HFFc6 (cell line): ENCODE data around the gene OR10H4. TPM values are rescaled to one million over a fixed set of nuclear protein-coding genes. Genes with fewer than 3 reads are reported as not detected.
"Not testable (repeated sequence)": the region's sequence is repeated elsewhere in the genome, so short reads cannot be mapped to it uniquely, and the experiment has no call there.

Experiments used
- DNase-seq: peaks from one replicate; pipeline ENCODE4 v3.0.0-alpha.2; 2018
- H3K27ac Mint-ChIP-seq: 2 replicates; pipeline ENCODE4 v1.8.0; 2020; ENCODE audit warnings: mild to moderate bottlenecking, mixed read lengths
- H3K27me3 Mint-ChIP-seq: 2 replicates; pipeline ENCODE4 v1.8.0; 2021; ENCODE audit warnings: mild to moderate bottlenecking, moderate library complexity, mixed read lengths; ENCODE audit not compliant: insufficient read depth
- H3K36me3 Mint-ChIP-seq: 2 replicates; pipeline ENCODE4 v1.8.0; 2021; ENCODE audit warnings: low read depth, mixed read lengths
- H3K4me1 Mint-ChIP-seq: 2 replicates; pipeline ENCODE4 v1.8.0; 2020; ENCODE audit warnings: low read depth, mixed read lengths
- H3K4me3 Mint-ChIP-seq: 2 replicates; pipeline ENCODE4 v1.8.0; 2020; ENCODE audit warnings: mild to moderate bottlenecking, moderate library complexity, mixed read lengths
- H3K9me3 Mint-ChIP-seq: 2 replicates; pipeline ENCODE4 v1.8.0; 2020; ENCODE audit warnings: mild to moderate bottlenecking, mixed read lengths
- long read RNA-seq: library from polyadenylated mRNA; unstranded; transcript quantifications from one replicate; pipeline ENCODE4 v2.0.0, GENCODE V29; 2019
- total RNA-seq, 6 experiments: library from RNA; stranded (reverse); fragmentation: NEBNext Ultra II Directional; extraction: Animal tissue kit (Norgen Biotek cat#: 25700); gene quantifications; 2 replicates in 1 of 6; 3 replicates in 5 of 6; pipeline ENCODE4 v1.2.3, GENCODE V29; 2021
- TF ChIP-seq, protein P1 (sequence below): fragments of 200-600 bp; sonication (generic); IDR thresholded peaks from 2 replicates; pipeline ENCODE4 v1.5.0; 2021; ENCODE audit warnings: antibody characterized with exemption, mild to moderate bottlenecking

The OR10H4 gene, protein sequence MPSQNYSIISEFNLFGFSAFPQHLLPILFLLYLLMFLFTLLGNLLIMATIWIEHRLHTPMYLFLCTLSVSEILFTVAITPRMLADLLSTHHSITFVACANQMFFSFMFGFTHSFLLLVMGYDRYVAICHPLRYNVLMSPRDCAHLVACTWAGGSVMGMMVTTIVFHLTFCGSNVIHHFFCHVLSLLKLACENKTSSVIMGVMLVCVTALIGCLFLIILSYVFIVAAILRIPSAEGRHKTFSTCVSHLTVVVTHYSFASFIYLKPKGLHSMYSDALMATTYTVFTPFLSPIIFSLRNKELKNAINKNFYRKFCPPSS
- total RNA-seq: not detected
- long read RNA-seq: 0 reads

GRCh38 chr19:15948223-15949058 is at the start of gene OR10H4:
TSS of gene OR10H4 (plus strand) at chr19:15949008. CDS start at chr19:15949008, 0 bp downstream.
- TF ChIP-seq, protein P1, sequence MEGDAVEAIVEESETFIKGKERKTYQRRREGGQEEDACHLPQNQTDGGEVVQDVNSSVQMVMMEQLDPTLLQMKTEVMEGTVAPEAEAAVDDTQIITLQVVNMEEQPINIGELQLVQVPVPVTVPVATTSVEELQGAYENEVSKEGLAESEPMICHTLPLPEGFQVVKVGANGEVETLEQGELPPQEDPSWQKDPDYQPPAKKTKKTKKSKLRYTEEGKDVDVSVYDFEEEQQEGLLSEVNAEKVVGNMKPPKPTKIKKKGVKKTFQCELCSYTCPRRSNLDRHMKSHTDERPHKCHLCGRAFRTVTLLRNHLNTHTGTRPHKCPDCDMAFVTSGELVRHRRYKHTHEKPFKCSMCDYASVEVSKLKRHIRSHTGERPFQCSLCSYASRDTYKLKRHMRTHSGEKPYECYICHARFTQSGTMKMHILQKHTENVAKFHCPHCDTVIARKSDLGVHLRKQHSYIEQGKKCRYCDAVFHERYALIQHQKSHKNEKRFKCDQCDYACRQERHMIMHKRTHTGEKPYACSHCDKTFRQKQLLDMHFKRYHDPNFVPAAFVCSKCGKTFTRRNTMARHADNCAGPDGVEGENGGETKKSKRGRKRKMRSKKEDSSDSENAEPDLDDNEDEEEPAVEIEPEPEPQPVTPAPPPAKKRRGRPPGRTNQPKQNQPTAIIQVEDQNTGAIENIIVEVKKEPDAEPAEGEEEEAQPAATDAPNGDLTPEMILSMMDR: no peak
- Mint-ChIP-seq H3K4me3 (no peak within 1 kb of the TSS), H3K36me3 (peaks cover 7% of the 10 kb centered on the region), H3K27me3 (peaks cover 1% of the 10 kb centered on the region), H3K9me3 (peaks cover 30% of the 10 kb centered on the region), H3K27ac (no peak within 1 kb of the TSS), H3K4me1 (no peaks in the 10 kb centered on the region)
- DNase-seq: no peak

DNA sequence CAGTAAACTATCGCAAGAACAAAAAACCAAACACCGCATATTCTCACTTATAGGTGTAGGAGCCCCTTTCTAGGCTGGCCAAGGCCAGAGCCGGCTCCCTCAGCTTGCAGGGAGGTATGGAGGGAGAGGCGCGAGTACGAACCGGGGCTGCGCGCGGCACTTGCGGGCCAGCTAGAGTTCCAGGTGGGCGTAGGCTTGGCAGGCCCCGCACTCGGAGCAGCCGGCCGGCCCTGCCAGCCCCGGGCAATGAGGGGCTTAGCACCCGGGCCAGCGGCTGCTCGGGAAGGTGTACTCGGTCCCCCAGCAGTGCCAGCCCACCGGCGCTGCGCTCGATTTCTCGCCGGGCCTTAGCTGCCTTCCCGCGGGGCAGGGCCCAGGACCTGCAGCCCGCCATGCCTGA is 49.2 kb upstream of the OR10H4 start:
- not testable (repeated sequence) for H3K27me3 Mint-ChIP-seq, H3K4me3 Mint-ChIP-seq
- peaks cover 22% of the 10 kb centered on the region for H3K9me3 Mint-ChIP-seq

GRCh38 chr19:15900032-15900431 is 48.8 kb upstream of the OR10H4 start:
- not testable (repeated sequence) for H3K4me3 Mint-ChIP-seq, DNase-seq, H3K4me1 Mint-ChIP-seq, H3K27me3 Mint-ChIP-seq, H3K36me3 Mint-ChIP-seq, H3K27ac Mint-ChIP-seq
- peaks cover 25% of the 10 kb centered on the region for H3K9me3 Mint-ChIP-seq

More for the DNA sequence above, 49.2 kb upstream of the OR10H4 start:
- H3K36me3 Mint-ChIP-seq, H3K4me1 Mint-ChIP-seq, H3K27ac Mint-ChIP-seq, DNase-seq: not testable (repeated sequence)

DNA sequence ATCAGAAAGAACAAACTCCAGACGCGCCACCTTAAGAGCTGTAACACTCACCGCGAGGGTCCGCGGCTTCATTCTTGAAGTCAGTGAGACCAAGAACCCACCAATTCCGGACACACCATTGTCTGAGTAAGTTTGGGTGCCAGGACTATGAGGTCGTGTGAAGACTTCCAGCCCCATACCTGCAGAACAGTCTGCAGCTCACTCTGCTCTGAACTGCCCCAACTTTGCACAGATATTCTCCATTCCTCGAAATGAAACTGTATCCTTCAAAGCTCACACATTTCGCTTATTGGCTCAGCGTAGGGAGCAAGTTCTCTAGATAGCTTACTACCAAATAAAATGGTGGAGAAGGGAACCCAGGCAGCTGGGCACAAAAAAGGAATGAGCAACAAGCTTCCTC is 48.3 kb upstream of the OR10H4 start:
- DNase-seq: no peak
- TF ChIP-seq, protein P1: no peak
- Mint-ChIP-seq H3K4me3 (no peak overlapping the region), H3K27ac (no peak overlapping the region), H3K27me3 (peaks cover 1% of the 10 kb centered on the region), H3K4me1 (no peaks in the 10 kb centered on the region), H3K36me3 (no peaks in the 10 kb centered on the region), H3K9me3 (peaks cover 24% of the 10 kb centered on the region)

GRCh38 chr19:15902254-15902653 is 46.6 kb upstream of the OR10H4 start:
- H3K4me1 Mint-ChIP-seq: no peaks in the 10 kb centered on the region
- no peak for DNase-seq
- H3K27me3 Mint-ChIP-seq: no peaks in the 10 kb centered on the region; the same call in 1 of the 2 replicates
- no peaks in the 10 kb centered on the region for H3K36me3 Mint-ChIP-seq
- H3K4me3 Mint-ChIP-seq: no peak overlapping the region
- H3K9me3 Mint-ChIP-seq: peaks cover 14% of the 10 kb centered on the region; the same call in 1 of the 2 replicates
- no peak overlapping the region for H3K27ac Mint-ChIP-seq
- TF ChIP-seq, protein P1: no peak

DNA sequence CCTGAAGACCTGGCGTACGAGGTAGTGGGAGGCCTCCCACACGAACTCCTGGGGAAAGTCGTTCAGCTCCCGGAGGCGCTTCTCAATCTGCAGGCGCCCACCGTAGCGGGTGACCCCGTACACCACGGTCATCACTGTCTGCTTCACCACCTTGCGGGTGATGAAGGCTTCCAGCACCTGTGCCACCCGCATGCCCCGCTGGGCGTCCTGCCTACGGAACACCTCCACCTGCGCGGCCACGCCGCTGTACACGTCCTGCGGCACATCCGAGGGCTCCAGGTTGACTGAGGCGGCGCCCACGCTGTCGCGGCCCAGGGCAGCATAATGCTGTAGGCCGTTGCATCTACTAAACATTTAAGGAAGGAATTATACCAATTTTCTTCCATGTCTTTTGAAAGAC is 45.9 kb upstream of the OR10H4 start:
- H3K9me3 Mint-ChIP-seq: peaks cover 16% of the 10 kb centered on the region; the same call in 1 of the 2 replicates
- H3K27me3 Mint-ChIP-seq, H3K27ac Mint-ChIP-seq, H3K4me1 Mint-ChIP-seq, H3K4me3 Mint-ChIP-seq, H3K36me3 Mint-ChIP-seq, DNase-seq: not testable (repeated sequence)

DNA sequence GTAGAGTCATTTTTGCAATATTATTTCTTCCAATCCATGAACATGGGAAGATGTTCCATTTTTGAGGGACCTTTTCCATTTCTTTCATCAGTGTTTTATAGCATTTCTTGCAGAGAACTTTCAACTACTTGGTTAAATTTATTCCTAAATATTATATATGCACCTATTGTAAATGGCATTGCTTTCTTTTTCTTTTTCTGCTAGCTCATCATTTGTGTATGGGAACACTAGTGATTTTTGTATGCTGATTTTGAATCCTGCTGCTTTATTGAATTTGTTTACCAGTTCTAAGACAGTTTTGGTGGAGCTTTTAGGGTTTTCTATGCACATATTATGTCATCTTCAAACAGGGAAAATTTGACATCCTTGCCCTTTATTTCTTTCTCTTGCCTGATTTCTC is 43.8 kb upstream of the OR10H4 start:
- no peaks in the 10 kb centered on the region for H3K36me3 Mint-ChIP-seq
- no peak for DNase-seq
- no peaks in the 10 kb centered on the region; the same call in 1 of the 2 replicates for H3K27me3 Mint-ChIP-seq
- no peaks in the 10 kb centered on the region for H3K4me1 Mint-ChIP-seq
- TF ChIP-seq, protein P1: no peak
- no peak overlapping the region for H3K27ac Mint-ChIP-seq
- no peak overlapping the region for H3K4me3 Mint-ChIP-seq
- H3K9me3 Mint-ChIP-seq: peaks cover 16% of the 10 kb centered on the region; the same call in 1 of the 2 replicates
